ENCODE results near the gene SH3RF1. TPM values are rescaled to one million over a fixed set of nuclear protein-coding genes. Genes with fewer than 3 reads are reported as not detected.
"Not testable (repeated sequence)": the region's sequence is repeated elsewhere in the genome, so short reads cannot be mapped to it uniquely, and the experiment has no call there.

The SH3RF1 gene
- total RNA-seq, 2 donors from 2014 or later = 37.6 to 68.8 TPM

- no peak overlapping the region for H3K27ac Mint-ChIP-seq
- no peaks in the 10 kb centered on the region for H3K36me3 ChIP-seq (ENCODE audit: control insufficient read depth, insufficient read depth, low read length)
- peaks cover 5% of the 10 kb centered on the region for H3K27me3 Mint-ChIP-seq (ENCODE audit: insufficient read depth)
- TF ChIP-seq, protein P1, sequence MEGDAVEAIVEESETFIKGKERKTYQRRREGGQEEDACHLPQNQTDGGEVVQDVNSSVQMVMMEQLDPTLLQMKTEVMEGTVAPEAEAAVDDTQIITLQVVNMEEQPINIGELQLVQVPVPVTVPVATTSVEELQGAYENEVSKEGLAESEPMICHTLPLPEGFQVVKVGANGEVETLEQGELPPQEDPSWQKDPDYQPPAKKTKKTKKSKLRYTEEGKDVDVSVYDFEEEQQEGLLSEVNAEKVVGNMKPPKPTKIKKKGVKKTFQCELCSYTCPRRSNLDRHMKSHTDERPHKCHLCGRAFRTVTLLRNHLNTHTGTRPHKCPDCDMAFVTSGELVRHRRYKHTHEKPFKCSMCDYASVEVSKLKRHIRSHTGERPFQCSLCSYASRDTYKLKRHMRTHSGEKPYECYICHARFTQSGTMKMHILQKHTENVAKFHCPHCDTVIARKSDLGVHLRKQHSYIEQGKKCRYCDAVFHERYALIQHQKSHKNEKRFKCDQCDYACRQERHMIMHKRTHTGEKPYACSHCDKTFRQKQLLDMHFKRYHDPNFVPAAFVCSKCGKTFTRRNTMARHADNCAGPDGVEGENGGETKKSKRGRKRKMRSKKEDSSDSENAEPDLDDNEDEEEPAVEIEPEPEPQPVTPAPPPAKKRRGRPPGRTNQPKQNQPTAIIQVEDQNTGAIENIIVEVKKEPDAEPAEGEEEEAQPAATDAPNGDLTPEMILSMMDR (conservative IDR thresholded peaks at IDR 0.05) = no peak
- no peak overlapping the region for H3K4me3 Mint-ChIP-seq
- no peaks in the 10 kb centered on the region for H3K4me1 Mint-ChIP-seq
- no peaks in the 10 kb centered on the region for H3K27me3 ChIP-seq (ENCODE audit: control insufficient read depth, insufficient read depth, low read length, poor library complexity, severe bottlenecking)
- peaks cover 5% of the 10 kb centered on the region for H3K9me3 ChIP-seq (ENCODE audit: control insufficient read depth, low read length)
- DNase-seq = no peak
- H3K36me3 Mint-ChIP-seq (ENCODE audit: low read depth) = no peaks in the 10 kb centered on the region
- H3K4me3 ChIP-seq (ENCODE audit: low read length) = no peak overlapping the region
- H3K9ac ChIP-seq (ENCODE audit: extremely low read depth, low read length, poor library complexity, severe bottlenecking) = no peak overlapping the region
- 78 to 95% methylated on average over 4 to 6 of the region's 6 CpGs for WGBS, 2 experiments (ENCODE audit: insufficient coverage in 1 of 2, insufficient read length in 1 of 2)
- H3K4me1 ChIP-seq (ENCODE audit: control insufficient read depth, insufficient read depth, low read length) = no peaks in the 10 kb centered on the region
- H3K27ac ChIP-seq (ENCODE audit: low read depth, low read length) = no peak overlapping the region
- no peaks in the 10 kb centered on the region for H3K9me3 Mint-ChIP-seq
Measured at GRCh38 chr4:169293343-169294176, 22.8 kb upstream of the SH3RF1 start.

- H3K4me1 ChIP-seq (ENCODE audit: control insufficient read depth, insufficient read depth, low read length); H3K27ac Mint-ChIP-seq; H3K27ac ChIP-seq (ENCODE audit: low read depth, low read length); H3K27me3 ChIP-seq (ENCODE audit: control insufficient read depth, insufficient read depth, low read length, poor library complexity, severe bottlenecking); H3K4me3 Mint-ChIP-seq; DNase-seq; H3K9ac ChIP-seq (ENCODE audit: extremely low read depth, low read length, poor library complexity, severe bottlenecking); H3K9me3 Mint-ChIP-seq; H3K36me3 Mint-ChIP-seq (ENCODE audit: low read depth); H3K4me1 Mint-ChIP-seq; H3K27me3 Mint-ChIP-seq (ENCODE audit: insufficient read depth); H3K36me3 ChIP-seq (ENCODE audit: control insufficient read depth, insufficient read depth, low read length); H3K4me3 ChIP-seq (ENCODE audit: low read length): not testable (repeated sequence)
- 90% methylated on average over 2 of the region's 3 CpGs; no CpG with 5 or more reads in 1 of the 2 experiments for WGBS, 2 experiments (ENCODE audit: insufficient coverage in 1 of 2, insufficient read length in 1 of 2)
- peaks cover 10% of the 10 kb centered on the region for H3K9me3 ChIP-seq (ENCODE audit: control insufficient read depth, low read length)
Measured at GRCh38 chr4:169287983-169288382, 17.2 kb upstream of the SH3RF1 start.

- Histone ChIP-seq H3K36me3 (ENCODE audit: control insufficient read depth, insufficient read depth, low read length) (no peaks in the 10 kb centered on the region), H3K27me3 (ENCODE audit: control insufficient read depth, insufficient read depth, low read length, poor library complexity, severe bottlenecking) (no peaks in the 10 kb centered on the region), H3K4me3 (ENCODE audit: low read length) (no peak overlapping the region), H3K9me3 (ENCODE audit: control insufficient read depth, low read length) (peaks cover 10% of the 10 kb centered on the region), H3K27ac (ENCODE audit: low read depth, low read length) (no peak overlapping the region), H3K4me1 (ENCODE audit: control insufficient read depth, insufficient read depth, low read length) (no peaks in the 10 kb centered on the region), H3K9ac (ENCODE audit: extremely low read depth, low read length, poor library complexity, severe bottlenecking) (no peak overlapping the region)
- Mint-ChIP-seq H3K4me1 (no peaks in the 10 kb centered on the region), H3K9me3 (peaks cover 6% of the 10 kb centered on the region), H3K4me3 (no peak overlapping the region), H3K36me3 (ENCODE audit: low read depth) (peaks cover 4% of the 10 kb centered on the region), H3K27ac (no peak overlapping the region), H3K27me3 (ENCODE audit: insufficient read depth) (no peaks in the 10 kb centered on the region)
- TF ChIP-seq, protein P1 (conservative IDR thresholded peaks at IDR 0.05) = peak; percentile 58
- 92 to 93% methylated on average over 2 to 3 of the region's 3 CpGs for WGBS, 2 experiments (ENCODE audit: insufficient coverage in 1 of 2, insufficient read length in 1 of 2)
- DNase-seq = peak; percentile 61
Measured at GRCh38 chr4:169286562-169287301, 16.0 kb upstream of the SH3RF1 start.

Measured in endodermal cell (in vitro differentiated cells).